ENCODE results near the gene IGSF3.

Gene IGSF3

GRCh38 chr1:116585886-116586285 is 81.6 kb downstream of the IGSF3 start:
- no peak overlapping the region for H3K4me3 ChIP-seq (ENCODE audit: low read length)
- H3K27me3 ChIP-seq (replicated peaks; ENCODE audit: insufficient read depth, low read length) = no peaks in the 10 kb centered on the region
- no peaks in the 10 kb centered on the region for H3K4me1 ChIP-seq (ENCODE audit: low read length)
- no peak overlapping the region for H3K9ac ChIP-seq (ENCODE audit: low read length)
- no peaks in the 10 kb centered on the region for H3K9me2 ChIP-seq (replicated peaks; ENCODE audit: insufficient read depth, low read length)
- H3K9me3 ChIP-seq (replicated peaks; ENCODE audit: insufficient read depth, low read length) = no peaks in the 10 kb centered on the region
- TF ChIP-seq CTCF (IDR thresholded peaks at IDR 0.05; ENCODE audit: low read length) (no peak), EZH2 (optimal IDR thresholded peaks at IDR 0.05; ENCODE audit: low read depth, low read length) (no peak), EZH2phosphoT487 (IDR thresholded peaks at IDR 0.05; ENCODE audit: low read length) (no peak)
- H2AFZ ChIP-seq (ENCODE audit: low read length) = no peak overlapping the region
- no peak overlapping the region for H3K27ac ChIP-seq (ENCODE audit: low read length)
- no peak for DNase-seq
- no peaks in the 10 kb centered on the region for H3K79me2 ChIP-seq (ENCODE audit: low read length)
- no peaks in the 10 kb centered on the region for H4K20me1 ChIP-seq (ENCODE audit: insufficient read depth, low read length)
- H3K36me3 ChIP-seq (replicated peaks; ENCODE audit: insufficient read depth, low read length) = no peaks in the 10 kb centered on the region
- no peak overlapping the region for H3K4me2 ChIP-seq (ENCODE audit: low read depth, low read length)
- H3F3A ChIP-seq (ENCODE audit: insufficient read depth, low read length) = no peaks in the 10 kb centered on the region

- TF ChIP-seq EZH2phosphoT487 (IDR thresholded peaks at IDR 0.05; ENCODE audit: low read length) = no peak
- TF ChIP-seq EZH2 (optimal IDR thresholded peaks at IDR 0.05; ENCODE audit: low read depth, low read length) = no peak
- TF ChIP-seq CTCF (IDR thresholded peaks at IDR 0.05; ENCODE audit: low read length) = no peak
- Histone ChIP-seq H4K20me1 (ENCODE audit: insufficient read depth, low read length) (no peaks in the 10 kb centered on the region), H2AFZ (ENCODE audit: low read length) (no peak overlapping the region), H3K4me2 (ENCODE audit: low read depth, low read length) (no peak overlapping the region), H3K9me2 (replicated peaks; ENCODE audit: insufficient read depth, low read length) (no peaks in the 10 kb centered on the region), H3K9ac (ENCODE audit: low read length) (no peak overlapping the region), H3K36me3 (replicated peaks; ENCODE audit: insufficient read depth, low read length) (no peaks in the 10 kb centered on the region), H3F3A (ENCODE audit: insufficient read depth, low read length) (no peaks in the 10 kb centered on the region), H3K79me2 (ENCODE audit: low read length) (no peaks in the 10 kb centered on the region), H3K27ac (ENCODE audit: low read length) (no peak overlapping the region), H3K4me3 (ENCODE audit: low read length) (no peak overlapping the region), H3K4me1 (ENCODE audit: low read length) (no peaks in the 10 kb centered on the region), H3K9me3 (replicated peaks; ENCODE audit: insufficient read depth, low read length) (no peaks in the 10 kb centered on the region), H3K27me3 (replicated peaks; ENCODE audit: insufficient read depth, low read length) (no peaks in the 10 kb centered on the region)
- no peak for DNase-seq
Measured at GRCh38 chr1:116581323-116581885, 86.1 kb downstream of the IGSF3 start.

- H3K4me3 ChIP-seq (ENCODE audit: low read length) = no peak overlapping the region
- no peak overlapping the region for H3K27ac ChIP-seq (ENCODE audit: low read length)
- no peaks in the 10 kb centered on the region for H3K36me3 ChIP-seq (replicated peaks; ENCODE audit: insufficient read depth, low read length)
- DNase-seq = no peak
- no peak overlapping the region for H2AFZ ChIP-seq (ENCODE audit: low read length)
- H3K9me3 ChIP-seq (replicated peaks; ENCODE audit: insufficient read depth, low read length) = no peaks in the 10 kb centered on the region
- no peaks in the 10 kb centered on the region for H3K9me2 ChIP-seq (replicated peaks; ENCODE audit: insufficient read depth, low read length)
- no peak overlapping the region for H3K4me2 ChIP-seq (ENCODE audit: low read depth, low read length)
- no peaks in the 10 kb centered on the region for H3K27me3 ChIP-seq (replicated peaks; ENCODE audit: insufficient read depth, low read length)
- TF ChIP-seq EZH2 (optimal IDR thresholded peaks at IDR 0.05; ENCODE audit: low read depth, low read length) (no peak), EZH2phosphoT487 (IDR thresholded peaks at IDR 0.05; ENCODE audit: low read length) (no peak), CTCF (IDR thresholded peaks at IDR 0.05; ENCODE audit: low read length) (no peak)
- H3K79me2 ChIP-seq (ENCODE audit: low read length) = no peaks in the 10 kb centered on the region
- H3K4me1 ChIP-seq (ENCODE audit: low read length) = no peaks in the 10 kb centered on the region
- no peaks in the 10 kb centered on the region for H3F3A ChIP-seq (ENCODE audit: insufficient read depth, low read length)
- H4K20me1 ChIP-seq (ENCODE audit: insufficient read depth, low read length) = no peaks in the 10 kb centered on the region
- no peak overlapping the region for H3K9ac ChIP-seq (ENCODE audit: low read length)
Measured at GRCh38 chr1:116580446-116581322, 86.8 kb downstream of the IGSF3 start.

Data from MM.1S (cell line).